ENCODE results near the gene KRT12. TPM values are rescaled to one million over a fixed set of nuclear protein-coding genes. Genes with fewer than 3 reads are reported as not detected.
"Not testable (repeated sequence)": the region's sequence is repeated elsewhere in the genome, so short reads cannot be mapped to it uniquely, and the experiment has no call there.

The KRT12 gene
- total RNA-seq, 1 experiment from 2014 or later, result not detected

DNA sequence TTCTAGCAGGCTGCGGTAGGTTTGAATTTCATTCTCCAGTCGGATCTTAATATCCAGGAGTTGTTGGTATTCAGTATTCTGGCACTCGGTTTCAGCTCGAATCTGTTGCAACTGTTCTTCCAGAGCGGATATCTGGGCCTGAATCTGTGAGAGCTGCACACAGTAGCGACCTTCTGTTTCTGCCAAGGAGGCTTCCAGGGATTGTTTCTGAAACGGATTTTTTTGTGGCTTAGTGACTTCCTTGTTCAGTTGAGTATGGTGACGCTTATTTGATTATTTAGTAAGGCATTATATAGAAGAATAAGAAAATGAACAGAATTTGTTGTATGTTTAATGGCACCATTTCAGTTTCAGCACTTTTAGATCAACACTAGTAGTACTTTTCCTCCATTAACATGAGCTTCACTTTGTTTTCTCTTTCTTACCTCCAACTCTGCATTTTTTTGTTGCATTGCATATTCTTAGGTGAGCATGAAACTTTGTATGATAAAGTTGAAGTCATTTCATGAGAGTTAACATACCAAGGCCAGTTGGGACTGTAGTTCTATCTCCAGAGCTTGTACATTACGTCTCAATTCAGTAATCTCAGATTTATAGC is 47.4 kb downstream of the KRT12 start:
- Histone ChIP-seq H3K9me3 (replicated peaks) (no peaks in the 10 kb centered on the region), H3K36me3 (peaks cover 9% of the 10 kb centered on the region), H3K27me3 (no peaks in the 10 kb centered on the region), H3K4me1 (no peaks in the 10 kb centered on the region), H3K4me3 (peak overlapping the region; percentile 84), H3K27ac (peak overlapping the region; percentile 95)
- peak; percentile 7 to 31 for DNase-seq

GRCh38 chr17:40818733-40819527 is 48.1 kb downstream of the KRT12 start:
- Histone ChIP-seq H3K27ac (peak overlapping the region; percentile 95), H3K36me3 (peaks cover 9% of the 10 kb centered on the region), H3K9me3 (replicated peaks) (no peaks in the 10 kb centered on the region), H3K4me3 (peak overlapping the region; percentile 84), H3K27me3 (no peaks in the 10 kb centered on the region), H3K4me1 (no peaks in the 10 kb centered on the region)
- DNase-seq, result peak; percentile 79 to 81

DNA sequence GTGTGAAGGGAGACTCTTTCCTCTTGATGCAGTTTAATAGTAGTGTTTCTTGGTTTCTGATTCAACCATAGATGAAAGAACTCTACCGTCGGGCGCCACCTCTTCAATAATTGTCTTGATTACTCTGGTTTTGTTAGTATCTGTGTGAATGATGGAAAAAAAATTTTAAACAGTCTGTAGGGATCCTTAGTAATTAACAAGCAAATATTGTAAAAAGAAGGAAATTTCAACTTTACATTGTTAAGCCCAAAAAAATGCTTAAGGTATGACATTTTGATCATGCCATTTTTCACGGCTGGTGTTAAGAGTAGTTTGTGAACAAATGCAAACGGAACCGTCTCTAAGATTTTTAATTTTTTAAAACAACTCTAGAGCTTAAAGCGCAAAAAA is 48.7 kb downstream of the KRT12 start:
- Histone ChIP-seq H3K27ac (peak overlapping the region; percentile 57), H3K4me3 (peak overlapping the region; percentile 84), H3K9me3 (replicated peaks) (no peaks in the 10 kb centered on the region), H3K4me1 (no peaks in the 10 kb centered on the region), H3K36me3 (peaks cover 9% of the 10 kb centered on the region), H3K27me3 (no peaks in the 10 kb centered on the region)
- no peak for DNase-seq

DNA sequence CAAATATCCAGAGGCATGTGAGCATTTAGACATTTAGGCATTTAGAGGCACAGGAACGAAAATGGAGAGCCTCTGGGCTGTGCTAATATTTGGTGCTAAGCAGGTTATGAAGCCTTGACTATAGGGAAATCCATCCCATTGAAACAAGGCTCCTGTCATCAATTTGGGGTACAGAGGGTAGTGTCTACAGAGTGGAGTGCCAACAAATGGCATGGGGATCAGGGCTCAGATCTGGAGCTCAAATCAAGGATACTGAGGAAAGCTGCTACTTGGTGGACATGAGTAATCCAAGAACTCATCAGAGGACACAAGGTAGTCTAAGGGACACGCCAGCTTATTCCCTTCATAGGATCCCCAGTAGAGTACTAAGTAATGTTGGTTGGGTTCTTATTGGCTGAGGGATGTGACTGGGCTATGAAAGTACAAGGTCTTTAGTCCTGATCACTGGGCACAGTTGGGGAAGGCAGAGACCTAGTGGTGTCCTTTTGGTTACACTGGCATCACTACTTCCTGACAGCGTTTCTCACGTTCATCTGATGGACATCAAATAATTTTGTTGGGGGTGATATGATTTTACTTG is 49.8 kb downstream of the KRT12 start:
- Histone ChIP-seq H3K9me3 (replicated peaks) (no peaks in the 10 kb centered on the region), H3K4me1 (no peaks in the 10 kb centered on the region; the same call in 1 of the 2 replicates), H3K27me3 (no peaks in the 10 kb centered on the region), H3K4me3 (no peak overlapping the region), H3K27ac (no peak overlapping the region), H3K36me3 (peaks cover 9% of the 10 kb centered on the region)
- DNase-seq, result no peak

DNA sequence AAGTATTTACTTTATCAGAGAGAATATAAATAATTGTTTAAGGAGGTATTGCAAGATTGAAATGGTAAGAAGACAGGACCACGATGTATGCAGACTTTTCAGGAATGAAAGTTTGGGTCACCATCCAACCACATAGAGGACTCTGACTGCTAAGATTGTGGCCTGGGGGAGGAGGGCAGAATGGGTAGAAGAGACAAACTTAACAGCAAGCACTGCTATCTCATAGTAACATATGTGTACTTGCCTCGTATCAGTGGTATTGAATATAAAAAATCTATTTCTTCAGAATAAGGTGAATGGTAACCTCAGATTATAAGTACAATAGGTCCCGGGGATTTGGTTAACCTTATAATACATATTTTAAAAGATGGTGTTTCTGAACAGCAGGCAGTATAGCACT is 50.5 kb downstream of the KRT12 start:
- no peak overlapping the region for H3K27ac ChIP-seq
- H3K4me1 ChIP-seq, result peaks cover 3% of the 10 kb centered on the region; the same call in 1 of the 2 replicates
- H3K4me3 ChIP-seq, result no peak overlapping the region
- no peak for DNase-seq
- peaks cover 9% of the 10 kb centered on the region for H3K36me3 ChIP-seq
- no peaks in the 10 kb centered on the region for H3K27me3 ChIP-seq
- no peaks in the 10 kb centered on the region for H3K9me3 ChIP-seq (replicated peaks)

- no peaks in the 10 kb centered on the region; the same call in 1 of the 2 replicates for H3K27me3 ChIP-seq
- H3K36me3 ChIP-seq, result peaks cover 9% of the 10 kb centered on the region
- DNase-seq, result no peak
- H3K4me1 ChIP-seq, result peaks cover 10% of the 10 kb centered on the region
- no peak overlapping the region for H3K4me3 ChIP-seq
- H3K27ac ChIP-seq, result no peak overlapping the region
- no peaks in the 10 kb centered on the region for H3K9me3 ChIP-seq (replicated peaks)
Observed at GRCh38 chr17:40815381-40815780, 51.6 kb downstream of the KRT12 start.

GRCh38 chr17:40814657-40815056 is 52.4 kb downstream of the KRT12 start:
- not testable (repeated sequence) for H3K36me3 ChIP-seq; H3K9me3 ChIP-seq (replicated peaks); H3K27me3 ChIP-seq; DNase-seq; H3K4me3 ChIP-seq; H3K27ac ChIP-seq
- H3K4me1 ChIP-seq, result peaks cover 17% of the 10 kb centered on the region

GRCh38 chr17:40813804-40814203 is 53.2 kb downstream of the KRT12 start:
- no peak for DNase-seq
- Histone ChIP-seq H3K4me1 (peaks cover 21% of the 10 kb centered on the region), H3K4me3 (no peak overlapping the region), H3K27me3 (no peaks in the 10 kb centered on the region; the same call in 1 of the 2 replicates), H3K9me3 (replicated peaks) (no peaks in the 10 kb centered on the region), H3K27ac (no peak overlapping the region), H3K36me3 (peaks cover 9% of the 10 kb centered on the region)

GRCh38 chr17:40812639-40813038 is 54.4 kb downstream of the KRT12 start:
- no peak for DNase-seq
- Histone ChIP-seq H3K4me1 (peaks cover 21% of the 10 kb centered on the region), H3K27me3 (no peaks in the 10 kb centered on the region; the same call in 1 of the 2 replicates), H3K9me3 (replicated peaks) (no peaks in the 10 kb centered on the region), H3K36me3 (peaks cover 5% of the 10 kb centered on the region), H3K27ac (no peak overlapping the region), H3K4me3 (no peak overlapping the region)

Other genes with a start within 250 kb of the KRT12 start
- 129 and 139 TPM in 2 replicates for gene SMARCE1, start 219.4 kb downstream of the KRT12 start, total RNA-seq (2014; rRNA removed; shearing (Covaris generic))
- not detected in 2 replicates for gene KRT222, start 202.0 kb downstream of the KRT12 start, total RNA-seq (2014; rRNA removed; shearing (Covaris generic))
- gene KRT24, start 163.5 kb downstream of the KRT12 start, total RNA-seq (2014; rRNA removed; shearing (Covaris generic)), result not detected in 2 replicates
- not detected in 2 replicates for gene KRT25, start 111.9 kb downstream of the KRT12 start, total RNA-seq (2014; rRNA removed; shearing (Covaris generic))
- not detected in 2 replicates for gene KRT26, start 95.0 kb downstream of the KRT12 start, total RNA-seq (2014; rRNA removed; shearing (Covaris generic))
- gene KRT27, start 84.7 kb downstream of the KRT12 start, total RNA-seq (2014; rRNA removed; shearing (Covaris generic)), result not detected in 2 replicates
- gene KRT28, start 67.3 kb downstream of the KRT12 start, total RNA-seq (2014; rRNA removed; shearing (Covaris generic)), result 0.20 TPM in 1 of 2 replicates, not detected in the other
- gene KRT10, start 44.6 kb downstream of the KRT12 start, total RNA-seq (2014; rRNA removed; shearing (Covaris generic)), result 20.4 and 22.5 TPM in 2 replicates
- 0.08 and 0.28 TPM in 2 replicates for gene KRT20, start 18.0 kb upstream of the KRT12 start, total RNA-seq (2014; rRNA removed; shearing (Covaris generic))
- not detected in 2 replicates for gene KRT23, start 70.4 kb upstream of the KRT12 start, total RNA-seq (2014; rRNA removed; shearing (Covaris generic))
- not detected in 2 replicates for gene KRT39, start 99.7 kb upstream of the KRT12 start, total RNA-seq (2014; rRNA removed; shearing (Covaris generic))
- gene KRT40, start 117.1 kb upstream of the KRT12 start, total RNA-seq (2014; rRNA removed; shearing (Covaris generic)), result not detected in 2 replicates
- not detected in 2 replicates for gene KRTAP3-3, start 126.9 kb upstream of the KRT12 start, total RNA-seq (2014; rRNA removed; shearing (Covaris generic))
- gene KRTAP3-2, start 132.7 kb upstream of the KRT12 start, total RNA-seq (2014; rRNA removed; shearing (Covaris generic)), result not detected in 2 replicates
- gene KRTAP3-1, start 141.9 kb upstream of the KRT12 start, total RNA-seq (2014; rRNA removed; shearing (Covaris generic)), result not detected in 2 replicates
- not detected in 2 replicates for gene KRTAP1-5, start 160.0 kb upstream of the KRT12 start, total RNA-seq (2014; rRNA removed; shearing (Covaris generic))
- gene KRTAP1-4, start 163.0 kb upstream of the KRT12 start, total RNA-seq (2014; rRNA removed; shearing (Covaris generic)), result not detected in 2 replicates
- gene KRTAP1-3, start 167.7 kb upstream of the KRT12 start, total RNA-seq (2014; rRNA removed; shearing (Covaris generic)), result not detected in 2 replicates
- gene KRTAP1-1, start 174.2 kb upstream of the KRT12 start, total RNA-seq (2014; rRNA removed; shearing (Covaris generic)), result not detected in 2 replicates
- gene KRTAP2-1, start 180.1 kb upstream of the KRT12 start, total RNA-seq (2014; rRNA removed; shearing (Covaris generic)), result not detected in 2 replicates
- gene KRTAP2-2, start 188.0 kb upstream of the KRT12 start, total RNA-seq (2014; rRNA removed; shearing (Covaris generic)), result not detected in 2 replicates
- not detected in 2 replicates for gene KRTAP2-3, start 192.9 kb upstream of the KRT12 start, total RNA-seq (2014; rRNA removed; shearing (Covaris generic))
- not detected in 2 replicates for gene KRTAP2-4, start 198.7 kb upstream of the KRT12 start, total RNA-seq (2014; rRNA removed; shearing (Covaris generic))
- gene KRTAP4-7, start 216.9 kb upstream of the KRT12 start, total RNA-seq (2014; rRNA removed; shearing (Covaris generic)), result 0.18 TPM in 1 of 2 replicates, not detected in the other
- not detected in 2 replicates for gene KRTAP4-8, start 230.9 kb upstream of the KRT12 start, total RNA-seq (2014; rRNA removed; shearing (Covaris generic))
- not detected in 2 replicates for gene KRTAP4-16, start 235.0 kb upstream of the KRT12 start, total RNA-seq (2014; rRNA removed; shearing (Covaris generic))
- not detected in 2 replicates for gene KRTAP4-9, start 238.2 kb upstream of the KRT12 start, total RNA-seq (2014; rRNA removed; shearing (Covaris generic))

All from SJCRH30 (cell line).